ENCODE results near the gene RABGAP1. TPM values are rescaled to one million over a fixed set of nuclear protein-coding genes. Genes with fewer than 3 reads are reported as not detected.

Gene RABGAP1
- total RNA-seq, 2 experiments from 2014 or later = 16.8 to 46.6 TPM

DNA sequence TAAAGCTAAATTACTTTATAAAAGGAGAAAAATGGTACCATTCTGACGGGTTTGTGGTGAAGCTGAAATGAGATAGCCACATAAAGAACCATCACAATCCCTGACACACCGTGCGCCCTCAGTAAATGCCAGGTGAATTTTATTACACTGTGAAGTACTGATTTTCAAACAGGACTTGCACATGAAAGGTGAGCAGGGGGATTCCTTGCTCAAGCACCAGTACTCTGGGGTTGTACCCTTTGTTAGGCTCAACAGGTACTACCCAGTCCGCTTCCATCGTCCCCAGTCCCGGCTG, 419 bp upstream of the RABGAP1 start:
- intact Hi-C loops (cut with micrococcal nuclease; ENCODE audit: unreplicated experiment) = loop anchor here (1.0 to 2.0 kb wide), 2 partner anchors 9 to 36 kb away; partner anchors contain the start of genes RC3H2 and ZBTB26
- DNase-seq (ENCODE audit: low spot score) = no peak
- POLR2A ChIA-PET = interaction anchor here (0.5 to 6.9 kb wide), 13 partner anchors 9 to 958 kb away, joined by 3 to 50 read pairs (median 5); partner anchors contain the start of genes PDCL, RC3H2, ZBTB26 and ZBTB6
- Histone ChIP-seq H2AFZ (ENCODE audit: low read length) (peak overlapping the region; percentile 55; the same call in 1 of the 2 replicates), H3K27ac (ENCODE audit: low read depth, low read length, poor library complexity, severe bottlenecking) (peak overlapping the region; percentile 40), H4K20me1 (ENCODE audit: insufficient read depth, low read length) (peaks cover 14% of the 10 kb centered on the region), H3K4me1 (ENCODE audit: insufficient read depth, low read length, poor library complexity, severe bottlenecking) (peaks cover 29% of the 10 kb centered on the region), H3K4me3 (ENCODE audit: low read depth, low read length, poor library complexity, severe bottlenecking) (peak overlapping the region; percentile 59), H3K9me3 (ENCODE audit: low read length) (no peaks in the 10 kb centered on the region), H3K9me2 (ENCODE audit: insufficient read depth, low read length) (no peaks in the 10 kb centered on the region), H3K4me2 (ENCODE audit: low read length) (peak overlapping the region; percentile 75), H3K79me2 (ENCODE audit: insufficient read depth, low read depth, low read length) (peaks cover 49% of the 10 kb centered on the region), H3K36me3 (ENCODE audit: insufficient read depth, low read length) (peaks cover 41% of the 10 kb centered on the region)
- BruUV-seq (replicated peaks) = no TSS peak
- CTCF ChIA-PET (ENCODE audit: unreplicated experiment) = no interaction called here
- TF ChIP-seq EZH2phosphoT487 (IDR thresholded peaks at IDR 0.05; ENCODE audit: borderline replicate concordance, low read depth, low read length) (no peak), CTCF (conservative IDR thresholded peaks at IDR 0.05; ENCODE audit: low read length) (no peak)

- Histone ChIP-seq H2AFZ (ENCODE audit: low read length) (peak overlapping the region; percentile 22; the same call in 1 of the 2 replicates), H3K79me2 (ENCODE audit: insufficient read depth, low read depth, low read length) (peaks cover 59% of the 10 kb centered on the region), H3K4me2 (ENCODE audit: low read length) (peak overlapping the region; percentile 98), H3K9me3 (ENCODE audit: low read length) (no peaks in the 10 kb centered on the region), H3K4me1 (ENCODE audit: insufficient read depth, low read length, poor library complexity, severe bottlenecking) (peaks cover 32% of the 10 kb centered on the region), H3K27ac (ENCODE audit: low read depth, low read length, poor library complexity, severe bottlenecking) (peak overlapping the region; percentile 54), H4K20me1 (ENCODE audit: insufficient read depth, low read length) (peaks cover 21% of the 10 kb centered on the region), H3K4me3 (ENCODE audit: low read depth, low read length, poor library complexity, severe bottlenecking) (peak overlapping the region; percentile 92), H3K36me3 (ENCODE audit: insufficient read depth, low read length) (peaks cover 41% of the 10 kb centered on the region), H3K9me2 (ENCODE audit: insufficient read depth, low read length) (no peaks in the 10 kb centered on the region)
- DNase-seq (ENCODE audit: low spot score) = no peak
- TSS peak; percentile 76 for BruUV-seq (replicated peaks)
- TF ChIP-seq CTCF (conservative IDR thresholded peaks at IDR 0.05; ENCODE audit: low read length) = no peak
- ChIA-PET CTCF (ENCODE audit: unreplicated experiment) (interaction anchor here (0.7 kb wide), 1 partner anchor 50 kb away, joined by 4 read pairs; no protein-coding TSS in a partner anchor), POLR2A (interaction anchor here (1.1 to 6.9 kb wide), 5 partner anchors 11 to 114 kb away, joined by 3 to 50 read pairs (median 12); partner anchors contain the start of genes PDCL, RC3H2 and ZBTB26)
- intact Hi-C loops (cut with micrococcal nuclease; ENCODE audit: unreplicated experiment) = loop anchor here (2.0 kb wide), 1 partner anchor 37 kb away; the partner anchor contains the start of gene RC3H2
Measured at GRCh38 chr9:122941582-122942234, 888 bp downstream of the RABGAP1 start.
